KOPT-K1 (cell line): ENCODE data around the gene SORBS1.

Experiments
- H3K27ac ChIP-seq: fragments of 200-600 bp; sonication (generic); 2 replicates; pipeline ENCODE4 v1.5.1; 2016; ENCODE audit warnings: antibody characterized with exemption, mild to moderate bottlenecking, low read depth, low read length; ENCODE audit not compliant: poor library complexity, severe bottlenecking
- H3K36me3 ChIP-seq: fragments of 200-600 bp; sonication (generic); 2 replicates; pipeline ENCODE4 v1.5.1; 2017; ENCODE audit warnings: antibody characterized with exemption, mild to moderate bottlenecking, low read length, moderate library complexity; ENCODE audit not compliant: insufficient read depth
- H3K9me3 ChIP-seq: fragments of 200-600 bp; sonication (generic); 2 replicates; pipeline ENCODE4 v1.5.1; 2017; ENCODE audit warnings: antibody characterized with exemption, low read length, mild to moderate bottlenecking; ENCODE audit not compliant: insufficient read depth, poor library complexity, severe bottlenecking

The SORBS1 gene

DNA sequence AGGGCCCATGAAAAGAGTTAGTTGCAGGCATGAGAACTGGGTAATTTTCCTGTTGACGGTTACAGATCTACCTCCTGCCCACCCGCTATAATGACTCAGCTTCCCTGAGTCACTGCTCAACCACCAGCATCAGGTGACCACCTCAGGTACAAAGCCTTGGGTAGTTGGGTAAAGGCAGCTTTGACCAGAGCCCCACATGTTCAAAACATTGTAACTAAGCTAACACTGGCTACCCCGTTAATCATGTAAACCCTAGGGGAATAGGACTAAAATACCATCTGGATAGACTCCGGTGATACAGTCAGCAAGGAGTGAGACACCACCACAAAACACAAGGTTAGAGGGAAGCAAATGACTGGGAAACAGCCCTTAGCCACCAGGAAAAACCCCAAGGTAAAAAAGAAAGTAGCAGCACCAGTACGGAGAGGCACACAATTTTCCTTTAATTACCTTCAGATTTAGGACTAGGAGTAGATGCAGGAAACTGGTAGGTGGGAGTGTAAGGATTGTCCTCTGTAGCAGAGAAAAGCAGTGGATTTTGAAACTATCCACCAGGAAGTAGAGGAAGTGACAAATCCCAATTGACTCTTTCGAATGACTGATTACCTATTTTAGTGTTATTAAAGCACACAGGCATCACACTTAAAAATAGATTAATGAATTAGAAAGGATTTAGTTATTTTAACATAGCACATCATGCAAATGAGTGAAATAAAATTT lies 166.8 kb downstream of the SORBS1 start:
- no peaks in the 10 kb centered on the region for H3K36me3 ChIP-seq
- H3K27ac ChIP-seq, result no peak overlapping the region
- no peaks in the 10 kb centered on the region for H3K9me3 ChIP-seq

DNA sequence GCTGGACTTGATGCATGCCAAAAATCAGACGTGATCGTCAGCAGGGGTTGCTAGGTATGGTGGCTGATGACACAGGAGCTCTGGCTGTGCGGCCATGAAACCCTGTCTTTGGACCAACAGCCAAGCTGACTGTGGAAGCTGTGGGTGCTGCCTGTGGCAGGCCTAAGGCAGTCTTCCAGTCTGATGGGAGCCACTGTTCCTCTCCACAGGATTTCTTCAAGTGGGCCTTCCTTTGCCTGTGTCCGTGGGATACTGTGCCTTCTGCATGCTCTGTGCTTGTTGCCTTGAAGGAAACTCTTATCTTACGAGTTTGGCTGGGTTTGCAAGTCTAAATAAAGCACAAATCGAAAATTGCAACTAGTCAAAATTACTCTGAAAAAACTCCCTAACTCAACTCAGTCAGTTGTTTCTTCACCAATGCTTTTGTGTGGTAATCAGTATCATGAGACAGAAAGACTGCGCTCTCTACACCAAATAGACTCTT lies 168.4 kb downstream of the SORBS1 start:
- Histone ChIP-seq H3K9me3 (no peaks in the 10 kb centered on the region), H3K36me3 (no peaks in the 10 kb centered on the region), H3K27ac (no peak overlapping the region)

DNA sequence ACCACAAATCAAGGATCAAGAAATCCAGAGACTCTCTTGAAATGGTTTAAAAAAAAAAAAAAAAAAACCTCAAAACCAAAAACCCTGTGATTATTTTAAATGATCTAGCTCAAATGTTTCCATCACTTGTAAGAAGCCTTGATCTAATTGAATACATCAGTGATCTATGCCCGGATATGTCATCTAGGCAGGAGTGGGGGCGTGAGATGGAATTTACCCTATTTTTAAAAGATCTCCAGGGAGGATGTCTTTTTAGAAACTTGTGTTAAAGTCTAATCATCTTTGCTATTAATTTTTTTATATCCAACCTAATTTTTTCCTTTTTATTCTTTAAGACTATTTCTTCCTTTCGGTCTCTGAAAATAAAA lies 169.0 kb downstream of the SORBS1 start:
- Histone ChIP-seq H3K9me3 (no peaks in the 10 kb centered on the region), H3K36me3 (no peaks in the 10 kb centered on the region), H3K27ac (no peak overlapping the region)

DNA sequence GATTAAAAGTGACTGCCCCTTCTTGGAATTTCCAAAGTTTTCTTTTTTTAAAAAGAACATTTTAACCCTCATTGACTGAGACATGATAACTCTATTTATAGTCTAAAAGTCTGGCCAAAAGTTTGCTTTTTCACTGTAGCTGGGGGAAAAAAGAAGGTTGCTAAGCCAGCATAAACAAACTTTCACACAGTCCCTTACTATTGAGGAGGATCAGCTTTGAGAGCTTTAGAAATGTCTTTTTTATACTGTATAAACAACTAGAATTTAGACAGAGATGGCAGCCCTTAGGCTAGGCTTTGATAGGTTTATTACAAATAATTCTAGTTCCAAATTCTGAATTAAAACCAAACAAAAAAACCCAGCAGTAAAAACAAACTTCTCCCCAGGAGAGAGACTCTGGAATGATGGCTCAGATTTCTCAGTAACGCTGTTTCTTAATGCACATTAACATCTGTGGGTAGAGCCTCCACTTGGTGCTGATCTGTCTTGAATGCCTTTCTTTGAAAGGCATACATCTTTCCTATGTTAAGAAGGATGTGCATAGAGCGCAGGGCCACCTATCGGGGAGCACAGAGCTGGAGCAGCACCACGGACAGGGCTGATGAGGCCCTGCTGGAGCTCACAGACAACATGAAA lies 169.5 kb downstream of the SORBS1 start:
- Histone ChIP-seq H3K9me3 (no peaks in the 10 kb centered on the region), H3K27ac (no peak overlapping the region), H3K36me3 (no peaks in the 10 kb centered on the region)

DNA sequence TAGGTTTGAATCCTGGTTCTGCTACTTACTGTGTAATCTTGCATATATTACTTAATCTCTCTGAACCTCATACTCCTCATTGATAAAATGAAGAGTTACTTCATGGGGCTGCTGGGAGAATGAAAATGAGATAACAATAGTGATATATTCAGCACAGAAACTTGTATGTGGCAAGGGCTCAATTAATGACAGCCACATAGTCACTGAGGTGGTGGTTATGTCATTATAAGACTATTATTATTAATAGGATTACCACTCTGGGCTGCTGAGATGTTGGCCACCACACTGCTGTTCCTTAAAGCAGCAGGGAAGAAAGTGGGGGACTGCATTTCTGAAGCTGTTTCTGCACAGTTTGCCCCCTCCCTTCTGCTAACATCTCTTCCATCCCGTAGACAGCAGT lies 170.0 kb downstream of the SORBS1 start:
- no peaks in the 10 kb centered on the region for H3K36me3 ChIP-seq
- H3K27ac ChIP-seq, result no peak overlapping the region
- H3K9me3 ChIP-seq, result no peaks in the 10 kb centered on the region

DNA sequence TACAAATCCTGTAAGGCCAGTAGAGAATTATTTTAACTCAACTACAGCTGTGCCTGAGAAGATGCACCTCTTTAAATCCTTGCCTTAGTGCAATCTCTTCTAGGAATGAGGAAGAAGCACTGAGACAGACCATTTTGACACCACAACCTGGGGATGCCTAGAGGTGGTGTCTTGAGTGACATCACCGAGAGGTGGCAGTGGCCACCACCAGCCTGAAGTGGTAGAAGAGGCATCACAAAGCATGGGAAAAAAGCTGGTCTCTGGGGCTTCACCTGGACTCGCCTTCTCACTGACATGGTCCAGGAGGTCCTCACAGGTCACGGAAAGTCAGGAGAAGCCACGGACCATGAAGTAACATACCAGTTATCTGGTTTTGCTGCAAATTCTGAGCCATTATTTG lies 171.2 kb downstream of the SORBS1 start:
- H3K9me3 ChIP-seq, result no peaks in the 10 kb centered on the region
- H3K27ac ChIP-seq, result no peak overlapping the region
- H3K36me3 ChIP-seq, result no peaks in the 10 kb centered on the region

DNA sequence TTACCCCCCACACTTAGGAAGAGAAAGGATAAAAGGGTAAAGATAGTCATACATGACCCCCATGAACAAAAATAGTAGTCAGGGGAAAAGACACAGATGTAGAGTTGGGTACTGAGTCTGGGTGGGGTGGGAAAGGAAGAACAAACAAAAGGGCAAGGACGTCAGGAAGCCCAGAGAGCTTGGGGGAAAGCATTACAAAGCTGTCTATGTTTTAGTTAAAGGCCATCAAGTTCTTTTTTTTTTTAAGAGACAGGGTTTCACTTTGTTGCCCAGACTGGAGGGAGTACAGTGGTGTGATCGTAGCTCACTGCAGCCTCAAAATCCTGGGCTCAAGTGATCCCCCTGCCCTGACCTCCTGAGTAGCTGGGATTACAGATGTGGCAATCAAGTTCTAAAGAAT lies 172.0 kb downstream of the SORBS1 start:
- H3K27ac ChIP-seq, result no peak overlapping the region
- H3K9me3 ChIP-seq, result no peaks in the 10 kb centered on the region
- H3K36me3 ChIP-seq, result no peaks in the 10 kb centered on the region

DNA sequence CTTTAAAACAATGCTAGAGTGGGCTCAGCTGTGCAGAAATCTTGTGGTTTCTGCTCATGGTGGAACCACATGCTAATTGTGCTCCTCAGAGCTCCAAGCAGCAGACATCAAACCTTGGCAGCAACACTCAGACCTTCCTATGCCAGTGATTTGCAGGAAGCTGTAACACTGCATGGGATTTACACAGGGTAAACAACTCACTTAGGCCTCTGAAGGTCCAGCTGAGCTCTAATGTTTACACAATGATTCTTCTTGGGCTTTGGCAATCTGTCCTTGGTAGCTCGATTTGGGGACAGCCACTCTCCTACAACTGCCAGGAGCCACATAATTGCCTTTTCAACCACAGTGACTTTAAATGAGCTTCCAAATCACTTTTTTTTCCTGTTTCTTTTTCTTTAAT lies 172.6 kb downstream of the SORBS1 start:
- Histone ChIP-seq H3K9me3 (no peaks in the 10 kb centered on the region), H3K27ac (no peak overlapping the region), H3K36me3 (no peaks in the 10 kb centered on the region)

DNA sequence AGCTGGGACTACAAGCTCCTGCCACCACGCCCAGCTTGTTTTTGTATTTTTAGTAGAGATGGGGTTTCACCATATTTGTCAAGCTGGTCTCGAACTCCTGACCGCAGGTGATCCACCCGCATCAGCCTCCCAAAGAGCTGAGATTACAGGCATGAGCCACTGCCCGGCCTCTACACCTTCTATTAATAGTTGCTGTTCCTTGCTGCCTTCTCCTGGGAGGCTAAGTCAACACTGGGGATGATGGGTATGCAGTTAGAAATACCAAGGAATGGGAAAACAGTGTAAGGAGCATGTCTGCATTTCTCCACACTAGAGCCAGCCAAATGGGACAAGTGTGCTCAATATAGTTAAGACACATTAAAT lies 173.1 kb downstream of the SORBS1 start:
- Histone ChIP-seq H3K27ac (no peak overlapping the region), H3K9me3 (no peaks in the 10 kb centered on the region), H3K36me3 (no peaks in the 10 kb centered on the region)

DNA sequence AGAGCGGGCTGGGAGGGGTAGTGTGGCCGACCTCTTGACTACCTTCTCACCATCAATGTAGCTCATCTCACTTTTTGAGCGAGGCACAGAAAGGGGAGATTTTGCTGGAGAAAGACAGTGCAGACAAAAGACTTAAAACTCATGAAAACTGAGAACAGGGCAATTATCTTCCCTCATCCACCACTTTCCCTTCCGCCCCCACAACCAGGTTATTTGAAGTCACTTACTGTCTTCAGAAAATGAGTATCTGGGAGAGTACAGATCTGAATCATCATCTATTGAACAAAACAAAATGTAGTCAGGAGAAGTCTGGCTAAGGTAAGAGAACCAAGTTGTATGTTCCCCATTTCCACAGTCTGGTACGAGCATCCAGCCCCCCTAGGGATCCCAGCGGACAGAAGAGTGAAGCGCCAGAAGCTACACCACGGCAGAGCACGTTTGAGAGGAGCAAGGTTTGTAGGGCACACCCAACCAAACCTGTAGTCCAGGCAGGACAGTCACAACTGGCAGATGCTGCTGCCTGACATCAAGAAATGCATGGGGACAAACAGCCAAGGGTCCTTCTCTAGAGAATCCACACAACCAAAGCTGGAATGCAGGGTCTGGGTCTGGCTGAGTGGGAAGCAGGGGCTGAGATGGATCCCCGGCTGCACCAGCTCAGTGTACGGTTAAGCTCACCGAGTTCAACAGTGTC lies 177.0 kb downstream of the SORBS1 start:
- H3K27ac ChIP-seq, result no peak overlapping the region
- no peaks in the 10 kb centered on the region for H3K36me3 ChIP-seq
- no peaks in the 10 kb centered on the region for H3K9me3 ChIP-seq

DNA sequence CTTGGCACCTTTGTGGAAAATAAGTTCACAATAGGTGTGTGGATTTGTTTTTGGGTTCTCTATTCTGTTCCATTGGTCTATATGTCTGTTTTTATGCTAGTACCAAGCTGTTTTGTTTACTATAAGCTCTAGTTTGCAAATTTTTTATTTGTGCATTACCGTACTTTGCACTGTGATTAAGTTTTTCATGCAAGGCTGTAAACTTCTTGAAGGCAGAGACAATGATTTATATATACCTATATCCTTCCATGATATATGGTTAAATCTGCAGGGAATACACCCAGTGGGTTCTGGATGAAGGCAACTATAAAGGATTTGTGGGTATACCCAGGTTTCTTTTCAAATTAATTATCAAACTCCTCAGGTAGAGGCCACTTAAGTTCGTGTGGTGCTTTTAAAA lies 178.6 kb downstream of the SORBS1 start:
- no peaks in the 10 kb centered on the region for H3K9me3 ChIP-seq
- H3K36me3 ChIP-seq, result no peaks in the 10 kb centered on the region
- no peak overlapping the region for H3K27ac ChIP-seq

DNA sequence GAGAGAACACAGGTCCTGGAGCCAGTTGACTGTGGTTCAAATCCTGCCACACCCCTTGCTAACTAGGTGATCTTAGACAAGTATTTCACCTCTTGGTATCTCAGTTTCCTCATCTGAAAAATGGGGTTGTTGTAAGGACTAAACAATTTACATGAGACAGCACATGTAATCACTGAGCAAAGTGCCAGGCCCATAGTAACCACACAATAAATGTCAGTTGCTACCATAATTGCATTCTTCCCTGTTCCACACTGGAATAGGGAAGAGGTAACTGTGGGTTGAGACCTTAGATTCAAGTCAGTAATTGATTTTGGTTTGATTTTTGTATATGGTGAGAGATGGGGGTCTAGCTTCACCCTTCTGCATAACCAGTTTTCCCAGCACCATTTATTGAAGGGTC lies 179.0 kb downstream of the SORBS1 start:
- no peak overlapping the region for H3K27ac ChIP-seq
- no peaks in the 10 kb centered on the region for H3K36me3 ChIP-seq
- no peaks in the 10 kb centered on the region for H3K9me3 ChIP-seq

DNA sequence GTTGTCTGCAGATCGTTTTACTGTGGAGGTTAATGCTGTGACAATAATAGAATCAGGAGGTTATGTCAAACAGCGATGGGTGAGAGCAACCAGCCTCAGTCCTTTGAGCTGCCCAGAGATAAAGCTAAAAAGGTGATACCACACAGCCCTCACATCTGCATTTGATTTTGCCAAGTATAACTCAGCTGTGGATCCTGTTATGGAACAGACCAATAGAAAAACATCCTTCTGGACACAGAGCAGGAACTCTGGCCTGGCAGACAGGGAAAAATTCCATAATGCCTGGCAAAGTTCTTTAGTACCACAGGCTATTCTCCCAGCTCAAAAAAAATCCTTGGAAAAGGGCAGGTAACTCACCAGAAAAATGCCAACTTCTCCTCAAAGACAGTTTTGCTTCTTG lies 183.2 kb downstream of the SORBS1 start:
- Histone ChIP-seq H3K36me3 (no peaks in the 10 kb centered on the region), H3K27ac (no peak overlapping the region), H3K9me3 (no peaks in the 10 kb centered on the region)

DNA sequence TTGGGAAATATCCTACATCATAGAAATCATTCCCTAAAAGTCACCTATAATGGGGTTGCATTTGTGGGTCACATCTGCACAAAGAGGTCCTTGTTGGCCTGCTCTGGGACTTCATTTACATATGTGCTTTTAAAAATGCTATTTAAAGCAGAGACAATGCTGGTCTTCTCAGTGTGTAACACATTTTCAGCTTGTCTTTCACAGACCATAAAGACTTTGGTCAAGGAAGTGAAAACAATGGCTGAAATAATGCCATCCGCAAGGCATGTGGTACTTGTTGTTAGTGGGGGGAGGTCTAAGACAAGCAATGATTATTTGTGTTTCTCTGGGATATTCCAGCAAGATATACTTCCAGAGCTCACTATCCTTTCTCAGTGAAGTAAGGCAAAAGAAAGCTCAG lies 185.8 kb downstream of the SORBS1 start:
- H3K36me3 ChIP-seq, result no peaks in the 10 kb centered on the region
- no peak overlapping the region for H3K27ac ChIP-seq
- H3K9me3 ChIP-seq, result no peaks in the 10 kb centered on the region

DNA sequence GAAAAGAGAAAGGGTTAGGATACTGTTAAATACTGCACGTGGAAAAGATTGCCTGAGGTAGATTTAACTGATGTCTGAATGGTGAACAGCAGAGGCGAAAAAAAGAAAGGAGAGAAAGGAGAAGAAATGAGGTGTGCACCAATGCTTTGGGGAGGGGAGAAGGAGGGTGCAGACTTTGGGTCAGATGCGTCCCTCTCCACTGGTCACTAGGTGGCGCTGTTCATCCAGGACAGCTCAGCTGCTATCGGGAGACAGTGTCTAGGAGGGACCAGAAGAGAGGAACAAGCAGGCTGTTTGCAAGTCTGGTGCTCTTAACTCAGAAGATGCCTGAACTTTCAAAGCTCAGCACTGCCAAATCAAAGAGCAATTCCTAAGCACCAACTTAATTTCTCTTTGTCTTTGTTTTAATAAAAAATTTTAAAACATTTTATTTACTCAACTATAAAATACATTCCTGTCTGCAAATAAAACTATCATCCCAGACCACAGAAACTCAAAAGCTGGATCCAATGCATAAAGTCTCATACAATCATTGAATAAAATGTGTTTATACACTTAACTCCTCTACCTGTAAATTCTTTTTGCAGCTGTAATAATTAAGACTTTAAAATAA lies 186.5 kb downstream of the SORBS1 start:
- Histone ChIP-seq H3K27ac (no peak overlapping the region), H3K36me3 (no peaks in the 10 kb centered on the region), H3K9me3 (no peaks in the 10 kb centered on the region)
